GM23338 (cell line): ENCODE measurements around the gene ADGRB3. TPM values are rescaled to one million over a fixed set of nuclear protein-coding genes. Genes with fewer than 3 reads are reported as not detected.

Experiments
- ATAC-seq: fragments of 200-7000 bp; cut with Tn5 transposase; 3 replicates; pipeline ENCODE4 v1.9.1; 2020
- DNase-seq: peaks from one replicate; pipeline ENCODE4 v3.0.0-alpha.2; 2015; ENCODE audit warnings: low spot score
- H2AFZ ChIP-seq: fragments of 200-600 bp; sonication (generic); 2 replicates; pipeline ENCODE4 v1.8.0; 2016; ENCODE audit warnings: antibody characterized with exemption, mild to moderate bottlenecking, moderate library complexity
- H3F3A ChIP-seq: fragments of 200-600 bp; sonication (generic); replicated peaks from 2 replicates; pipeline ENCODE4 v1.8.0; 2017; ENCODE audit warnings: antibody characterized with exemption, mixed run types, low read depth
- H3K27ac ChIP-seq: fragments of 200-600 bp; sonication (generic); 2 replicates; pipeline ENCODE4 v1.6.1; 2016; ENCODE audit warnings: low read depth
- H3K27me3 ChIP-seq: fragments of 200-600 bp; sonication (generic); 2 replicates; pipeline ENCODE4 v1.8.0; 2016; ENCODE audit warnings: mild to moderate bottlenecking, mixed run types, moderate library complexity; ENCODE audit not compliant: insufficient read depth
- H3K36me3 ChIP-seq: fragments of 200-600 bp; sonication (generic); 2 replicates; pipeline ENCODE4 v1.8.0; 2016; ENCODE audit warnings: mild to moderate bottlenecking; ENCODE audit not compliant: insufficient read depth
- H3K4me1 ChIP-seq: fragments of 200-600 bp; sonication (generic); 2 replicates; pipeline ENCODE4 v1.8.0; 2016; ENCODE audit warnings: mild to moderate bottlenecking, moderate library complexity; ENCODE audit not compliant: insufficient read depth
- H3K4me2 ChIP-seq: fragments of 200-600 bp; sonication (generic); 2 replicates; pipeline ENCODE4 v1.7.1; 2017; ENCODE audit warnings: mixed run types
- H3K4me3 ChIP-seq: fragments of 200-600 bp; sonication (generic); 2 replicates; pipeline ENCODE4 v1.6.1; 2016; ENCODE audit warnings: mixed run types
- H3K79me2 ChIP-seq: fragments of 200-600 bp; sonication (generic); replicated peaks from 2 replicates; pipeline ENCODE4 v1.8.0; 2017; ENCODE audit warnings: mild to moderate bottlenecking; ENCODE audit not compliant: insufficient read depth
- H3K9me2 ChIP-seq: fragments of 200-600 bp; sonication (generic); 2 replicates; pipeline ENCODE4 v1.8.0; 2017; ENCODE audit not compliant: insufficient read depth
- H4K20me1 ChIP-seq: fragments of 200-600 bp; sonication (generic); replicated peaks from 2 replicates; pipeline ENCODE4 v1.8.0; 2017; ENCODE audit warnings: mild to moderate bottlenecking; ENCODE audit not compliant: insufficient read depth
- H3K27ac Mint-ChIP-seq: 2 replicates; pipeline ENCODE4 v1.8.0; 2020; ENCODE audit warnings: inconsistent platforms, mild to moderate bottlenecking, moderate library complexity, mixed read lengths
- H3K27me3 Mint-ChIP-seq: 3 replicates; pipeline ENCODE4 v1.8.0; 2022; ENCODE audit warnings: low read depth, mild to moderate bottlenecking, moderate library complexity, mixed read lengths, inconsistent platforms; ENCODE audit not compliant: insufficient read depth, poor library complexity
- H3K36me3 Mint-ChIP-seq: 3 replicates; pipeline ENCODE4 v1.8.0; 2021; ENCODE audit warnings: low read depth, mild to moderate bottlenecking, inconsistent platforms, moderate library complexity, mixed read lengths
- H3K4me1 Mint-ChIP-seq: 3 replicates; pipeline ENCODE4 v1.8.0; 2020; ENCODE audit warnings: mild to moderate bottlenecking, inconsistent platforms, mixed read lengths
- H3K4me3 Mint-ChIP-seq: 3 replicates; pipeline ENCODE4 v1.8.0; 2021; ENCODE audit warnings: moderate library complexity, mild to moderate bottlenecking, inconsistent platforms, mixed read lengths
- H3K9me3 Mint-ChIP-seq: 3 replicates; pipeline ENCODE4 v1.8.0; 2020; ENCODE audit warnings: moderate library complexity, mild to moderate bottlenecking, inconsistent platforms, mixed read lengths
- ETS1 ChIP-seq: IDR thresholded peaks from 2 replicates; pipeline ENCODE4 v1.6.1; 2016; ENCODE audit warnings: antibody characterized with exemption
- EZH2 ChIP-seq: fragments of 200-600 bp; sonication (generic); IDR thresholded peaks from one replicate; pipeline ENCODE4 v1.8.0; 2017; ENCODE audit warnings: antibody characterized with exemption, mild to moderate bottlenecking, low read depth; ENCODE audit not compliant: unreplicated experiment
- EZH2phosphoT487 ChIP-seq: fragments of 200-600 bp; sonication (generic); IDR thresholded peaks from one replicate; pipeline ENCODE4 v1.8.1; 2018; ENCODE audit warnings: antibody characterized with exemption; ENCODE audit not compliant: unreplicated experiment
- JUNB ChIP-seq: IDR thresholded peaks from one replicate; pipeline ENCODE4 v1.6.1; 2016; ENCODE audit warnings: antibody characterized with exemption; ENCODE audit not compliant: unreplicated experiment
- REST ChIP-seq: IDR thresholded peaks from one replicate; pipeline ENCODE4 v1.6.1; 2018; ENCODE audit warnings: antibody characterized with exemption; ENCODE audit not compliant: unreplicated experiment
- STAT1 ChIP-seq: IDR thresholded peaks from one replicate; pipeline ENCODE4 v1.6.1; 2016; ENCODE audit warnings: antibody characterized with exemption; ENCODE audit not compliant: unreplicated experiment
- ZNF114 ChIP-seq: fragments of 250-450 bp; sonication (Bioruptor Pico); IDR thresholded peaks from 2 replicates; pipeline ENCODE4 v1.5.0; 2020; ENCODE audit warnings: mild to moderate bottlenecking, moderate library complexity
- ZNF331 ChIP-seq: fragments of 250-450 bp; sonication (Bioruptor Pico); IDR thresholded peaks from 2 replicates; pipeline ENCODE4 v1.5.0; 2020; ENCODE audit warnings: low read depth, mild to moderate bottlenecking, moderate library complexity
- ZNF462 ChIP-seq: fragments of 250-450 bp; sonication (Bioruptor Pico); IDR thresholded peaks from 2 replicates; pipeline ENCODE4 v1.5.0; 2020; ENCODE audit warnings: mild to moderate bottlenecking, moderate library complexity
- polyA plus RNA-seq: library from polyadenylated mRNA; unstranded; fragments of >200 nt; fragmentation: Nextera tagmentation; extraction: Ambion mirVana; gene quantifications from 2 replicates; pipeline ENCODE4 v1.2.1, GENCODE V29; 2016
- total RNA-seq: library from RNA; depleted of rRNA; stranded (reverse); fragments of >200 nt; shearing (Covaris generic); gene quantifications from 2 replicates; pipeline ENCODE4 v1.2.3, GENCODE V29; 2014
- TF ChIP-seq, protein P1 (sequence below), 2 experiments: fragments of 200-600 bp in 1 of 2; sonication (generic) in 1 of 2; conservative IDR thresholded peaks; 2 replicates each; pipeline versions ENCODE4 v1.5.1 to v1.6.1; 2016 to 2017; ENCODE audit warnings: antibody characterized with exemption in 2 of 2, low read depth in 2 of 2, mild to moderate bottlenecking in 2 of 2, moderate library complexity in 1 of 2

Gene ADGRB3
- total and polyA plus RNA-seq, 2 experiments from 2014 or later, result 0.92 to 4.0 TPM

DNA sequence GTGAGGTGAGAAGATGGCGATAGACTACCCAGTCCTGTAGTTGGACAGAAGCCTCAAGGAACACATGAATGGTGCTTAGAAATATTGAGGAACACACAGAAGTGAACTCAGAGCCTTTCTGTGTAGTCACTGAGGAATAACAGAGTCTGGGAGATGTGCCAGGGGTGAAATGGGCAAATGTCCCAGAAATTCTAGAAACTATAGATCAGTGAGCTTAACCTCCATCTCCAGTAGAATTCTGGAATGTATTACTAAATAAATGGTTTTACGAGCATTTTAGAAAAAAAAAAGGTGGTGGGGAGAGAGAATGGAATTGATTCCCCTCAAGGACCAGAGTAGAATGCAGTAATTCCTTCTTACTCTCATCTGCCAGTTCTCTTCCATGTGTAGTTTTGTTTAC is 781.7 kb downstream of the ADGRB3 start:
- H3F3A ChIP-seq, result no peaks in the 10 kb centered on the region
- Mint-ChIP-seq H3K27me3 (no peaks in the 10 kb centered on the region), H3K4me3 (no peak overlapping the region), H3K9me3 (peaks cover 10% of the 10 kb centered on the region; the same call in 1 of the 3 replicates), H3K36me3 (no peaks in the 10 kb centered on the region), H3K27ac (no peak overlapping the region), H3K4me1 (no peaks in the 10 kb centered on the region)
- TF ChIP-seq JUNB (no peak), ZNF114 (CRISPR knock-in tag) (no peak), EZH2phosphoT487 (no peak), EZH2 (no peak), ZNF331 (CRISPR knock-in tag) (no peak), ZNF462 (no peak)
- H3K27me3 ChIP-seq, result no peaks in the 10 kb centered on the region
- H3K4me3 ChIP-seq, result no peak overlapping the region
- H3K79me2 ChIP-seq, result no peaks in the 10 kb centered on the region
- DNase-seq (no peak), ATAC-seq (no peak)
- H3K4me1 ChIP-seq, result no peaks in the 10 kb centered on the region
- H2AFZ ChIP-seq, result no peak overlapping the region
- no peaks in the 10 kb centered on the region for H3K36me3 ChIP-seq
- H3K27ac ChIP-seq, result no peak overlapping the region
- no peaks in the 10 kb centered on the region for H4K20me1 ChIP-seq
- no peaks in the 10 kb centered on the region for H3K9me2 ChIP-seq
- no peak overlapping the region for H3K4me2 ChIP-seq

DNA sequence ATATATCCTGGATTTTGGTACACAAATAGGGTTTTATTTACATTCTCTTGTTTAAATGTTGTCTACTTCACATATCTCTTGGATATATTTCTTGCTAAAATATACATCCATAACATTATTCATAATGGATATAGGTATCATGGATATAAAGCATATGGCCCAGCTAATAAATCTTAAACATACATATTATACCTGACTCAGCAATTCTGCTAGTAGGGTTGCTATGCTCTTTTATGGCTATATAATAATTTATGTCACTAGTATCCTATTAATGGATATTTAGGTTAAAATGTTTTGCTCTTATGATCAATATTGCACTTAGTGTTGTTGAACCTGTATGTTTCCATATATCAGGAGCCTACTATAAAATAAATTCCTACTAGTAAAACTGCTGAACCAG is 786.2 kb downstream of the ADGRB3 start:
- no peak overlapping the region for H3K4me3 ChIP-seq
- no peak overlapping the region for H2AFZ ChIP-seq
- Mint-ChIP-seq H3K36me3 (no peaks in the 10 kb centered on the region), H3K4me1 (peaks cover 10% of the 10 kb centered on the region; the same call in 2 of the 3 replicates), H3K27me3 (no peaks in the 10 kb centered on the region), H3K9me3 (no peaks in the 10 kb centered on the region), H3K27ac (no peak overlapping the region), H3K4me3 (no peak overlapping the region)
- H3K4me1 ChIP-seq, result peaks cover 15% of the 10 kb centered on the region; the same call in 1 of the 2 replicates
- no peak overlapping the region for H3K4me2 ChIP-seq
- ATAC-seq, result no peak
- H3K9me2 ChIP-seq, result no peaks in the 10 kb centered on the region
- H3F3A ChIP-seq, result no peaks in the 10 kb centered on the region
- no peaks in the 10 kb centered on the region for H3K27me3 ChIP-seq
- H3K36me3 ChIP-seq, result no peaks in the 10 kb centered on the region
- DNase-seq, result no peak
- no peaks in the 10 kb centered on the region for H3K79me2 ChIP-seq
- no peak overlapping the region for H3K27ac ChIP-seq
- H4K20me1 ChIP-seq, result no peaks in the 10 kb centered on the region
- no peak for TF ChIP-seq ZNF331 (CRISPR knock-in tag)
- TF ChIP-seq JUNB, result no peak
- TF ChIP-seq EZH2phosphoT487, result no peak
- TF ChIP-seq STAT1, result no peak
- no peak for TF ChIP-seq REST
- no peak for TF ChIP-seq ETS1
- TF ChIP-seq, protein P1, sequence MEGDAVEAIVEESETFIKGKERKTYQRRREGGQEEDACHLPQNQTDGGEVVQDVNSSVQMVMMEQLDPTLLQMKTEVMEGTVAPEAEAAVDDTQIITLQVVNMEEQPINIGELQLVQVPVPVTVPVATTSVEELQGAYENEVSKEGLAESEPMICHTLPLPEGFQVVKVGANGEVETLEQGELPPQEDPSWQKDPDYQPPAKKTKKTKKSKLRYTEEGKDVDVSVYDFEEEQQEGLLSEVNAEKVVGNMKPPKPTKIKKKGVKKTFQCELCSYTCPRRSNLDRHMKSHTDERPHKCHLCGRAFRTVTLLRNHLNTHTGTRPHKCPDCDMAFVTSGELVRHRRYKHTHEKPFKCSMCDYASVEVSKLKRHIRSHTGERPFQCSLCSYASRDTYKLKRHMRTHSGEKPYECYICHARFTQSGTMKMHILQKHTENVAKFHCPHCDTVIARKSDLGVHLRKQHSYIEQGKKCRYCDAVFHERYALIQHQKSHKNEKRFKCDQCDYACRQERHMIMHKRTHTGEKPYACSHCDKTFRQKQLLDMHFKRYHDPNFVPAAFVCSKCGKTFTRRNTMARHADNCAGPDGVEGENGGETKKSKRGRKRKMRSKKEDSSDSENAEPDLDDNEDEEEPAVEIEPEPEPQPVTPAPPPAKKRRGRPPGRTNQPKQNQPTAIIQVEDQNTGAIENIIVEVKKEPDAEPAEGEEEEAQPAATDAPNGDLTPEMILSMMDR (conservative IDR thresholded peaks at IDR 0.05; ENCODE audit: low read depth in 2 of 2), result no peak
